IPS-18c (cell line): ENCODE data around the gene SIRT6.
"Not testable (repeated sequence)": the region's sequence is repeated elsewhere in the genome, so short reads cannot be mapped to it uniquely, and the experiment has no call there.

Experiments used
- H3K4me3 ChIP-seq: 2 replicates; pipeline ENCODE4 v1.7.0; 2013; ENCODE audit warnings: low read depth, mild to moderate bottlenecking, low read length, moderate library complexity; ENCODE audit not compliant: insufficient read depth
- H3K9me3 ChIP-seq: one replicate; pipeline ENCODE4 v1.6.1; 2013; ENCODE audit warnings: mild to moderate bottlenecking, low read length, moderate library complexity; ENCODE audit not compliant: control insufficient read depth, insufficient read depth

Gene SIRT6

DNA sequence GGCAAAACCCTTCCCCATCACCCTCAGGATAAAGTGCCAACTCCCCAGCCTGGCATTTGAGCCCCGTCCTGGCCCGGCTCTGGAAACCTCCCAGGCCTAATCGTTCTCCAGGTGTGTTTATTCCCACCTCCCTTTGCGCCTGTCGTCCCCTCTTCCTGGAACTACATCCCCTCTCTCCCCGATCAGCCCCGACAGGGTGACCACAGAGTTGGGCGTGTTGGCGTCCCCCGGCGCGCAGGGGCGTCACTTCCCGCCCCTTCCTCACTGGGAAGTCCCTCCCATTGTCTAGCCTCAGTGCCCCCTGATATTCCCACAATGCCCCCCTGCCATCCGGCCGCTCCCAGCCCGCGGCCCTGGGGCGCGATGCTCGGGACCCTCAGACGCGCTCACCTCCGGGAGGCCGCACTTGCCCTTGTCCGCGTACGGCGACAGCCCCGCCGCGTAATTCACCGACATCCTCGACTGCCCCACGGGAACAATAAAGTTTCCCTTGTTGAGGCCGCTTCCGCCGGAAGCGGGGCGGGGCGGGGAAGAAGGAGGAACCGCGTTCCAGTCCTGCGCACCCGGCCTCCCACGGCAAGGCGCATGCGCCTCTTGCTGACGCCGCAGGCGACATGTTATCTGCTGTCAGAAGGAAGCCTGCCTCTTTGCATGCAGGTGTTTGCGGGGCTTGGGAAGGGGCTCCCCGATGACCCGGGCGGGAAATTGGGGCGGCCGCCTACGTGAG is at the start of gene SIRT6, which contains the start of gene ANKRD24:
SIRT6 (minus strand) TSS at position 480 of the 727 bp plus-strand sequence; CDS start at position 456, 24 bp downstream.
ANKRD24 (plus strand) TSS at position 606 of the 727 bp plus-strand sequence. CDS start 3,737 bp downstream, outside the sequence.
- Histone ChIP-seq H3K9me3 (no peaks in the 10 kb centered on the region), H3K4me3 (peak within 1 kb of the TSS; percentile 99)

- H3K4me3 ChIP-seq, H3K9me3 ChIP-seq: not testable (repeated sequence)
Observed at GRCh38 chr19:4232139-4232538, 49.8 kb upstream of the SIRT6 start.

DNA sequence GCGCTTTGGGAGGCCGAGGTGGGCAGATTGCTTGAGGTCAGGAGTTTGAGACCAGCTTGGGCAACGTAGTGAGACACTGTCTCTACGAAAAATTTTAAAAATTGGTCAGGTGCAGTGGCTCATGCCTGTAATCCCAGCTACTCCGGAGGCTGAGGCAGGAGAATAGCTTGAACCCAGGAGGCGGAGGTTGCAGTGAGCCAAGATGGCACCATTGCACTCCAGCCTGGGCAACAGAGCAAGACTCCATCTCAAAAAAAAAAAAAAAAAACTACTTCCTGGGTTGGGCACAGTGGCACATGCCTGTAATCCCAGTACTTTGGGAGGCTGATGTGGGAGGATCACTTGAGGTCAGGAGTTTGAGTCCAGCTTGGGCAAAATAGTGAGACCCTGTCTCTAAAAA is 49.2 kb upstream of the SIRT6 start:
- H3K9me3 ChIP-seq, H3K4me3 ChIP-seq: not testable (repeated sequence)

DNA sequence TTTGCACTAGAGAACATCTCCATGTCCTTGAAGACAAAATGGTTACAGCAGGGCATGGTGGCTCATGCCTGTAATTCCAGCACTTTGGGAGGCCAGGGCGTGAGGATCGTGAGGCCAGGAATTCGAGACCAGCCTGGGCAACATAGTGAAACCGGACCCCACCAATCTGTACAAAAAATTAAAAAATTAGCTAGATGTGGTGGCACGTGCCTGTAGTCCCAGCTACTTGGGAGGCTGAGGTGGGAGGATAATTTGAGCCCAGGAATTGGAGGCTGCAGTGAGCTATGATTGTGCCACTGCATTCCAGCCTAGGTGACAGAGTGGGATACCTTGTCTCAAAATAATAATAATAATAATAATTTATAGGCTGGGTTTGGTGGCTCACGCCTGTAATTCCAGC is 47.9 kb upstream of the SIRT6 start:
- not testable (repeated sequence) for H3K4me3 ChIP-seq, H3K9me3 ChIP-seq

- Histone ChIP-seq H3K9me3 (no peaks in the 10 kb centered on the region), H3K4me3 (peak within 1 kb of the TSS; percentile 31)
Observed at GRCh38 chr19:4229179-4229931, 47.0 kb upstream of the SIRT6 start, which contains the start of gene EBI3. Gene EBI3, plus strand, starts transcription at chr19:4229523. Its CDS starts 28 bp downstream, at chr19:4229551.

DNA sequence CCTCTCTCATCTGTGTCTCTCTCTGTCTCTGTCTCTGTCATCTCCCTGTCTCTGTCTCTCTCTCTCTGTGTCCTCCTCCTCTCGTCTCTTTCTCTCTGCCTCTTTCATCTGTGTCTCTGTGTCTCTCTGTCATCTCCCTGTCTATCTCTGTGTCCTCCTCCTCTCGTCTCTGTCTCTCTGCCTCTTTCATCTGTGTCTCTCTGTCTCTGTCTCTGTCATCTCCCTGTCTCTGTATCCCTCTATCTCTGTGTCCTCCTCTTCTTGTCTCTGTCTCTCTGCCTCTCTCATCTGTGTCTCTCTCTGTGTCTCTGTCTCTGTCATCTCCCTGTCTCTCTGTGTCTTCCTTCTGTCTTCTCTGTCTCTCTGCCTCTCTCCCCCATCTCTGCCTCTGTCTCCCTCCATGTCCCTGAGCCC is 46.4 kb upstream of the SIRT6 start:
- Histone ChIP-seq H3K9me3 (no peaks in the 10 kb centered on the region), H3K4me3 (no peak overlapping the region; the same call in 1 of the 2 replicates)

- Histone ChIP-seq H3K4me3 (no peak overlapping the region), H3K9me3 (no peaks in the 10 kb centered on the region)
Observed at GRCh38 chr19:4227771-4228170, 45.4 kb upstream of the SIRT6 start.

GRCh38 chr19:4225885-4226284 is 43.5 kb upstream of the SIRT6 start:
- H3K9me3 ChIP-seq, result no peaks in the 10 kb centered on the region
- no peak overlapping the region for H3K4me3 ChIP-seq

- H3K4me3 ChIP-seq, result no peak overlapping the region
- no peaks in the 10 kb centered on the region for H3K9me3 ChIP-seq
Observed at GRCh38 chr19:4224470-4224869, 42.1 kb upstream of the SIRT6 start.

DNA sequence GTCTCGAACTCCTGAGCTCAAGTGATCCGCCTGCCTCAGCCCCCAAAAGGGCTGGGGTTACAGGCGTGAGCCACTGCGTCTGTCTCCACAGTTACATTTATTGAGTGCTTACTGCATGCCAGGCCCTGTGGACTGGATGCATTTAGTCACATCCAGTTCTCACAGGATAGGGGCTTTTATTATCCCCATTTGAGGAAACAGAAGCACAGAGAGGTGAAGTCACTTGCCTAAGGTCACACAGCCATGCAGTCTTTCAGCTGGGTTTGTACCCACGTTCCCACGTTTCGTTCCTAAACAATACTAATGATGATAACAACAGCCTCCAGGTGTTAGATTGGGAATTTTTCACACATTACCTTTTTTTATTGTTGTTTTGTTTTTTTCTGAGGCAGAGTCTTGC is 37.8 kb upstream of the SIRT6 start:
- no peak overlapping the region for H3K4me3 ChIP-seq
- H3K9me3 ChIP-seq, result no peaks in the 10 kb centered on the region

- H3K4me3 ChIP-seq, result not testable (repeated sequence)
Observed at GRCh38 chr19:4218523-4218922, 36.2 kb upstream of the SIRT6 start.

DNA sequence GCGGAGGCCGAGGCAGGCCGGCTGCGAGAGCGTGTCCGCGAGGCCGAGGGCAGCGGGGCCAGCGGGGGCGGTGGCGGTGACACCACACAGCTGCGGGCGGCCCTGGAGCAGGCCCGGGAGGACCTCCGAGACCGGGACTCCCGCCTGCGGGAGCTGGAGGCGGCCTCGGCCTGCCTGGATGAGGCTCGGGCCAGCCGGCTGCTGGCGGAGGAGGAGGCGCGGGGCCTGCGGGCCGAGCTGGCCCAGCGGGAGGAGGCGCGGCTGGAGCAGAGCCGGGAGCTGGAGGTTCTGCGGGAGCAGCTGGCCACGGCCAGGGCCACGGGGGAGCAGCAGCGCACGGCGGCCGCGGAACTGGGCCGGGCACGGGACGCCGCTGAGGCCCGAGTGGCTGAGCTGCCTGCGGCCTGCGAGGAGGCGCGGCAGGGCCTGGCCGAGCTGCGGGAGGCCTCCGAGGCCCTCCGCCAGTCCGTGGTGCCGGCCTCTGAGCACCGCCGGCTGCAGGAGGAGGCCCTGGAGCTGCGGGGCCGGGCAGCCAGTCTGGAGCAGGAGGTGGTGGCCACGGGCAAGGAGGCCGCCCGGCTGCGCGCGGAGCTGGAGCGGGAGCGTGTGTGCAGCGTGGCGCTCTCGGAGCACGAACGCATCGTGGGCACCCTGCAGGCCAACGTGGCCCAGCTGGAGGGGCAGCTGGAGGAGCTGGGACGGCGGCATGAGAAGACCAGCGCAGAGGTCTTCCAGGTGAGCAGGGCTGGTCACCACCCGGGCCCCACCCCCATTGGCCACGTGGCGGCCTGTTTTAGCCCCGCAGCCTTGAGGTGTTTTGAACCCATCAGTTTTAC is 35.3 kb upstream of the SIRT6 start:
- Histone ChIP-seq H3K4me3 (no peak overlapping the region), H3K9me3 (no peaks in the 10 kb centered on the region)

More at GRCh38 chr19:4218523-4218922, 36.2 kb upstream of the SIRT6 start:
- not testable (repeated sequence) for H3K9me3 ChIP-seq

- no peaks in the 10 kb centered on the region for H3K9me3 ChIP-seq
- H3K4me3 ChIP-seq, result no peak overlapping the region
Observed at GRCh38 chr19:4216846-4217245, 34.5 kb upstream of the SIRT6 start.

GRCh38 chr19:4215807-4216206 is 33.4 kb upstream of the SIRT6 start:
- no peak overlapping the region for H3K4me3 ChIP-seq
- H3K9me3 ChIP-seq, result no peaks in the 10 kb centered on the region

- Histone ChIP-seq H3K4me3 (no peak overlapping the region), H3K9me3 (no peaks in the 10 kb centered on the region)
Observed at GRCh38 chr19:4213116-4213515, 30.8 kb upstream of the SIRT6 start.

DNA sequence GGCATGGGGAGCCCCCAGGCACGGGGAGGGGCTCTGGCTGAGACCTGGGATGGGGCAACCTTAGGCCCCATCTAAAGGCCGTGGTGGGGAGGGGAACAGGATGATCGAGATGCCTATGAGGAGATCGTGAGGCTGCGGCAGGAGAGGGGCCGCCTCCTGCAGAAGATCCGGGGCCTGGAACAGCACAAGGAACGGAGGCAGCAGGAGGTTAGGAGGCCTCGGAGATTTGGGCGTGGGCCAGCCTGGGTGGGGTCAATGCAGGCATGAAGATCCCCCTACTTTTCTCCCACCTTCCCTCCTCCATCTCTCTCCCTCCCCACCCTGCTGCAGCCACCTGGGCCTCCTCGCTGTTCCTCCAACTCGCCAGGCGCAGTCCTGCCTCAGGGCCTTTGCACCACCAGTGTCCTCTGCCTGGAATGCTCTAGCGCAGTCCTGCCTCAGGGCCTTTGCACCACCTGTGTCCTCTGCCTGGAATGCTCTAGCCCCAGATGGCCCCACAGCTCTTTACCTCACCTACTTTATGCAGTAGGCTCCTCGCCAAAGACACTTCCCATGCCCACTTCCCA is 27.9 kb upstream of the SIRT6 start:
- Histone ChIP-seq H3K4me3 (no peak overlapping the region), H3K9me3 (no peaks in the 10 kb centered on the region)
